ENCODE data around the gene TBX3. TPM values are rescaled to one million over a fixed set of nuclear protein-coding genes. Genes with fewer than 3 reads are reported as not detected.

Gene TBX3
- polyA plus RNA-seq, 3 donors = 1.9 to 18.1 (median 10.3) TPM

- 4 to 8% (median 7%) methylated on average over 54 to 55 of the region's 55 CpGs for WGBS, 3 donors
- H3K27ac ChIP-seq (ENCODE audit: low read depth, low read length) = no peak overlapping the region
Measured at GRCh38 chr12:114697741-114698565, 14.0 kb upstream of the TBX3 start.

- 3 to 12% (median 11%) methylated on average over 23 of the region's 23 CpGs for WGBS, 3 donors
- H3K27ac ChIP-seq (ENCODE audit: low read depth, low read length) = no peak overlapping the region
Measured at GRCh38 chr12:114697243-114697716, 13.3 kb upstream of the TBX3 start.

GRCh38 chr12:114696443-114697242, 12.7 kb upstream of the TBX3 start:
- H3K27ac ChIP-seq (ENCODE audit: low read depth, low read length) = no peak overlapping the region
- WGBS, 3 donors = 9 to 20% (median 19%) methylated on average over 34 of the region's 34 CpGs

GRCh38 chr12:114695305-114695592, 11.3 kb upstream of the TBX3 start:
- WGBS, 3 donors = 33 to 63% (median 57%) methylated on average over 3 of the region's 3 CpGs
- no peak overlapping the region for H3K27ac ChIP-seq (ENCODE audit: low read depth, low read length)

GRCh38 chr12:114694436-114695304, 10.7 kb upstream of the TBX3 start:
- no peak overlapping the region for H3K27ac ChIP-seq (ENCODE audit: low read depth, low read length)
- 18 to 58% (median 55%) methylated on average over 12 of the region's 12 CpGs for WGBS, 3 donors

GRCh38 chr12:114693532-114693931, 9.6 kb upstream of the TBX3 start:
- H3K27ac ChIP-seq (ENCODE audit: low read depth, low read length) = no peak overlapping the region
- 11 to 41% (median 40%) methylated on average over 6 of the region's 6 CpGs for WGBS, 3 donors

- 5 to 14% (median 7%) methylated on average over 13 of the region's 13 CpGs for WGBS, 3 donors
- no peak overlapping the region for H3K27ac ChIP-seq (ENCODE audit: low read depth, low read length)
Measured at GRCh38 chr12:114693059-114693531, 9.1 kb upstream of the TBX3 start.

GRCh38 chr12:114692186-114693058, 8.4 kb upstream of the TBX3 start:
- 4 to 13% (median 11%) methylated on average over 54 to 62 of the region's 62 CpGs for WGBS, 3 donors
- H3K27ac ChIP-seq (ENCODE audit: low read depth, low read length) = no peak overlapping the region

- WGBS, 3 donors = 17 to 58% (median 44%) methylated on average over 18 of the region's 18 CpGs
- H3K27ac ChIP-seq (ENCODE audit: low read depth, low read length) = no peak overlapping the region
Measured at GRCh38 chr12:114691763-114692185, 7.8 kb upstream of the TBX3 start.

GRCh38 chr12:114691196-114691595, 7.2 kb upstream of the TBX3 start:
- 22 to 63% (median 61%) methylated on average over 6 of the region's 6 CpGs for WGBS, 3 donors
- no peak overlapping the region for H3K27ac ChIP-seq (ENCODE audit: low read depth, low read length)

- H3K27ac ChIP-seq (ENCODE audit: low read depth, low read length) = no peak overlapping the region
- 28 to 61% (median 57%) methylated on average over 8 of the region's 8 CpGs for WGBS, 3 donors
Measured at GRCh38 chr12:114690267-114691135, 6.5 kb upstream of the TBX3 start.

- 32 to 59% (median 54%) methylated on average over 5 of the region's 5 CpGs for WGBS, 3 donors
Measured at GRCh38 chr12:114689075-114689994, 5.4 kb upstream of the TBX3 start.

GRCh38 chr12:114688256-114688845, 4.4 kb upstream of the TBX3 start:
- WGBS, 3 donors = 14 to 34% (median 28%) methylated on average over 4 of the region's 4 CpGs
- no peak overlapping the region for H3K27ac ChIP-seq (ENCODE audit: low read depth, low read length)

More at GRCh38 chr12:114689075-114689994, 5.4 kb upstream of the TBX3 start:
- no peak overlapping the region for H3K27ac ChIP-seq (ENCODE audit: low read depth, low read length)

- H3K27ac ChIP-seq (ENCODE audit: low read depth, low read length) = no peak overlapping the region
- 20 to 50% (median 40%) methylated on average over 12 of the region's 12 CpGs for WGBS, 3 donors
Measured at GRCh38 chr12:114687802-114688201, 3.8 kb upstream of the TBX3 start.

- no peak overlapping the region for H3K27ac ChIP-seq (ENCODE audit: low read depth, low read length)
- 10 to 36% (median 30%) methylated on average over 41 of the region's 41 CpGs for WGBS, 3 donors
Measured at GRCh38 chr12:114686773-114687500, 3.0 kb upstream of the TBX3 start.

Data from adipose tissue (tissue), 3 donors.